SK-N-MC (cell line): ENCODE measurements around the gene SNF8.

Source experiments
- EZH2 ChIP-seq: fragments of 200-600 bp; sonication (generic); IDR thresholded peaks from one replicate; pipeline ENCODE4 v1.6.1; 2017; ENCODE audit warnings: antibody characterized with exemption
- FOXP2 ChIP-seq: optimal IDR thresholded peaks from 2 replicates; pipeline ENCODE3; 2011; ENCODE audit warnings: mild to moderate bottlenecking, moderate library complexity; ENCODE audit not compliant: insufficient read depth; ENCODE audit errors: extremely low read length, control extremely low read depth
- POLR2AphosphoS5 ChIP-seq: IDR thresholded peaks from 2 replicates; pipeline ENCODE4 v1.6.1; 2012; ENCODE audit warnings: mild to moderate bottlenecking, low read depth, low read length, borderline replicate concordance

- no peak for TF ChIP-seq POLR2AphosphoS5
- TF ChIP-seq EZH2: no peak
- no peak for TF ChIP-seq FOXP2
Observed at GRCh38 chr17:48907713-48908046, 37.0 kb downstream of the SNF8 start.
